ENCODE data around the gene PTPRD.

PTPRD gene

GRCh38 chr9:8762479-8763085, 1850.2 kb downstream of the PTPRD start:
- H3K4me3 ChIP-seq (ENCODE audit: insufficient read depth, low read length, poor library complexity, severe bottlenecking) = no peak overlapping the region
- H3K79me2 ChIP-seq (ENCODE audit: insufficient read depth, low read length) = no peaks in the 10 kb centered on the region
- H3K27ac ChIP-seq (ENCODE audit: low read depth, low read length) = no peak overlapping the region
- TF ChIP-seq EZH2phosphoT487 (conservative IDR thresholded peaks at IDR 0.05; ENCODE audit: low read length) = no peak
- no peak for TF ChIP-seq CTCF (IDR thresholded peaks at IDR 0.05; ENCODE audit: insufficient read depth, low read length, poor library complexity, severe bottlenecking)
- H3K9me3 ChIP-seq (ENCODE audit: insufficient read depth, low read length) = no peaks in the 10 kb centered on the region
- no peaks in the 10 kb centered on the region for H3K36me3 ChIP-seq (ENCODE audit: low read length)
- H3F3A ChIP-seq (ENCODE audit: insufficient read depth) = no peaks in the 10 kb centered on the region
- H4K20me1 ChIP-seq (ENCODE audit: low read depth, low read length) = no peaks in the 10 kb centered on the region
- no peaks in the 10 kb centered on the region for H3K27me3 ChIP-seq (ENCODE audit: low read length)
- H3K9me2 ChIP-seq (replicated peaks; ENCODE audit: insufficient read depth, low read length) = no peaks in the 10 kb centered on the region
- no peak overlapping the region for H3K4me2 ChIP-seq (ENCODE audit: low read depth, low read length, poor library complexity, severe bottlenecking)
- no peak overlapping the region for H2AFZ ChIP-seq (ENCODE audit: low read depth, low read length, severe bottlenecking)
- no peak overlapping the region for H3K9ac ChIP-seq (ENCODE audit: low read length)

GRCh38 chr9:8760000-8760767, 1852.6 kb downstream of the PTPRD start:
- no peaks in the 10 kb centered on the region for H4K20me1 ChIP-seq (ENCODE audit: low read depth, low read length)
- no peaks in the 10 kb centered on the region for H3K79me2 ChIP-seq (ENCODE audit: insufficient read depth, low read length)

GRCh38 chr9:8757881-8758280, 1854.9 kb downstream of the PTPRD start:
- no peak for TF ChIP-seq EZH2phosphoT487 (conservative IDR thresholded peaks at IDR 0.05; ENCODE audit: low read length)
- TF ChIP-seq CTCF (IDR thresholded peaks at IDR 0.05; ENCODE audit: insufficient read depth, low read length, poor library complexity, severe bottlenecking) = no peak
- H3K9ac ChIP-seq (ENCODE audit: low read length) = no peak overlapping the region
- H4K20me1 ChIP-seq (ENCODE audit: low read depth, low read length) = no peaks in the 10 kb centered on the region
- no peaks in the 10 kb centered on the region for H3K9me2 ChIP-seq (replicated peaks; ENCODE audit: insufficient read depth, low read length)
- no peaks in the 10 kb centered on the region for H3K27me3 ChIP-seq (ENCODE audit: low read length)
- H3K27ac ChIP-seq (ENCODE audit: low read depth, low read length) = no peak overlapping the region
- no peak overlapping the region for H3K4me2 ChIP-seq (ENCODE audit: low read depth, low read length, poor library complexity, severe bottlenecking)
- no peaks in the 10 kb centered on the region for H3F3A ChIP-seq (ENCODE audit: insufficient read depth)
- H2AFZ ChIP-seq (ENCODE audit: low read depth, low read length, severe bottlenecking) = no peak overlapping the region
- H3K79me2 ChIP-seq (ENCODE audit: insufficient read depth, low read length) = no peaks in the 10 kb centered on the region
- no peak overlapping the region for H3K4me3 ChIP-seq (ENCODE audit: insufficient read depth, low read length, poor library complexity, severe bottlenecking)
- H3K36me3 ChIP-seq (ENCODE audit: low read length) = no peaks in the 10 kb centered on the region
- H3K9me3 ChIP-seq (ENCODE audit: insufficient read depth, low read length) = no peaks in the 10 kb centered on the region

More at GRCh38 chr9:8760000-8760767, 1852.6 kb downstream of the PTPRD start:
- no peaks in the 10 kb centered on the region for H3K9me3 ChIP-seq (ENCODE audit: insufficient read depth, low read length)
- H3K9ac ChIP-seq (ENCODE audit: low read length) = no peak overlapping the region
- H3K9me2 ChIP-seq (replicated peaks; ENCODE audit: insufficient read depth, low read length) = no peaks in the 10 kb centered on the region
- H3K27ac ChIP-seq (ENCODE audit: low read depth, low read length) = no peak overlapping the region
- H3K4me3 ChIP-seq (ENCODE audit: insufficient read depth, low read length, poor library complexity, severe bottlenecking) = no peak overlapping the region
- no peak overlapping the region for H2AFZ ChIP-seq (ENCODE audit: low read depth, low read length, severe bottlenecking)
- H3K36me3 ChIP-seq (ENCODE audit: low read length) = no peaks in the 10 kb centered on the region
- H3K4me2 ChIP-seq (ENCODE audit: low read depth, low read length, poor library complexity, severe bottlenecking) = no peak overlapping the region
- TF ChIP-seq EZH2phosphoT487 (conservative IDR thresholded peaks at IDR 0.05; ENCODE audit: low read length) (no peak), CTCF (IDR thresholded peaks at IDR 0.05; ENCODE audit: insufficient read depth, low read length, poor library complexity, severe bottlenecking) (no peak)
- no peaks in the 10 kb centered on the region for H3F3A ChIP-seq (ENCODE audit: insufficient read depth)
- H3K27me3 ChIP-seq (ENCODE audit: low read length) = no peaks in the 10 kb centered on the region
